HPDE6-E6E7 (cell line): ENCODE results near the gene SKI.
"Not testable (repeated sequence)": the region's sequence is repeated elsewhere in the genome, so short reads cannot be mapped to it uniquely, and the experiment has no call there.

Experiments
- DNase-seq: peaks from one replicate; pipeline ENCODE4 v3.0.0; 2011; ENCODE audit warnings: missing footprints; ENCODE audit errors: extremely low spot score

SKI gene

DNA sequence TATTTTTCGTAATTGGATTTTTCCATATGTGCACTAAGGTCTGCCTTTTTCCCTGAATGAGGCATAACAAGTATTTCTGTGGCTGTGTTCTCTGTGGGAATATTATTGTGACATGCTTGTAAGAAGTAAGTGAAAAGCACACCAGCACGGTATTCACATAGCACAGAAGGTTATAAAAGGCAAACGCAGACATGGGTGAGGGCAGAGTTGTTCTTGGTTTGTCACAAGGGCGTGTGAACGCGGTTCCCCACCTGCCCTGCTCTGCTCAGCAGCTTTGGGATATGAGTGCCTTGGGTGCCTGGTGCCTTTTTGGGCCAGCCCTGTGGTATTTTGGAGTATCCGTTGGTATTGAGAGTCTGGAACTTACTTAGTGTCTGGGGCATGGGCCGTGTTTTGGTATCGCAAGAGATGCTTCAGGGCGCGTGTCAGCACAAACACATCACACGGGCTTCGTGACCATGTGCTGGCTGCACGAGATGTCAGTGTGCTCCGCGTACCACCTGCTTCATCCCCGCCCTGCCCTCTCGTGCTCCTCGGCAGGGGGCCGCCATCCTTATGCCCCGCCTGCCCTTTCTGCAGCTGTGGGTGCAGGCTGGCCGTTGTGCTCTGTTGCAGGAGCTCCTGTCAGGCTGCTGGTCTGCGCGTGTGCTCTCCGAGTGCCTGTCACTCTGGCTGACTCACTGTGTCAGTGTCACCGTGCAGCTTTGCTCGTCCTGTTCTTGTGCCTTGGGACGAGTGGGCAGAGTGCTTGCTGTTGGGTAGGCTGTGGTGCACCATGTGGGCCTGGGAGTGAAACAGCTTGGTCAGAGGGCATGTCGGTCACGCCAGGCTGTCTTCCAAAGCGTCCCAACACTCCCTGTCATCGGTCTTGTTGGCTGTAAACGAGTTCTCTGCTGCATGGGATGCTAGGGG, 15.0 kb downstream of the SKI start:
- DNase-seq: no peak

DNA sequence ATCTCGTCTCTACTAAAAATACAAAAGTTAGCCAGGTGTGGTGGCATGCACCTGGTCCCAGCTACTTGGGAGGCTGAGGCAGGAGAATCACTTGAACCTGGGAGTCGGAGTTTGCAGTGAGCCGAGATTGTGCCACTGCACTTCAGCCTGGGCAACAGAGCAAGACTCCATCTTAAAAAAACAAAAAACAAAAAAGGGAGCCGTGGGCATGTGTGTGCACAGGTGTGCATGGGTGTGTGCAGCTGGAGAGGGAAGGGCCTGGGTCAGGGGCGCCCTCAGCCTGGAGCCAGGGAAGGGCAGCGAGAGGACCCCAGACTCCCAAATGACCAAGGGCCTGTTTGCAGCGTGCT, 18.9 kb downstream of the SKI start:
- DNase-seq: not testable (repeated sequence)

DNA sequence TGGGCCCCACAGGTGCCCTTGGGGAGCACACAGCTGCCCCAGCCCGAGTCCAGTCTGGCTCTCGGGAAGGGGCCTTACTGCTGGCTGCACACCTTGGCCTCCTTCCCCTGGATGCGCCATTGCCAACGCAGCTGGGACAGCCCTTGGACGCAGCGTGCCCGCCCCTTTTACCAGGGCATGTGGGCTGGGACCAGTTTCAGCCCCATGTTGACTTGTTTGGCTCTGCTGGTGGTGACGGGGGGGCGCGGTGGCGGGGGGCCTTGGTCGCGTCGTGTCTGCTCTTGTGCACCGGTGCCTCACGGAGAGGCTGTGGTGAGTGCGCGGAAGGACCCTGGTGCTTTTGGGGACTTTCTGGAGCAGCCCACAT, 19.6 kb downstream of the SKI start:
- no peak for DNase-seq

DNA sequence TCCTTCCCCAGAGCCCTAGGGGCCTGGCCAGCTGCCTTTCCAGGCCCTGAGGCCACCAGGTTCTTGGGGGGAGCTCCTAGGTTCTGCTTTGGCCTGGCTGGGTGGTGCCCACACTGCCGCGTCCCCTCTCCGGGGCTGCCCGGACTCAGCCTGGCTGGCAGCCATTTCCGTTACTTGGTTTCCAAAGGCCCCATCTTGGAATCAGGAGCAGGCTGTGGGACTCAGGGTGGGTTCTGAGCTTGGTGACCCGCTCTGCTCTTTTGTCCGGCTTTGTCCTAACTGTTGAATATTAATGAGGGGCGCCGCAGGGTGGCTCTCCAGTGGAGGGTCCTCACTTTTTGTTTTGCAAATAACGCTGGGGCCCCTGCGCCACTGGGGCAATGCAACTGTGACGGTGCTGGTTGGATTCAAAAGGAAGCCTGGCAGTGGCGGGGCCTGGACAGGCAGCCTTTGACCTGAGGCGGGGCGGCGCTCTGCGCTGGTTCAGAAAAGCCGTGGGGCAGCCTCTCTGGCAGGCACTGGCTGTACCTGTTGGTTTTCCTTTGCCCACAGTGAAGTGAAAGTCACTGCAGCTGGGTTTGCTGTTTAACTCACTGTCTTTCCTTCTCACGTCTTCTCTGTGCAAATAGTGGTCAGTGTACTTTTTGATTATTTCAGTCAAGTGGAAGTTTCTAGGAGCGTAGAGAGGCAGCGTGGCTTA, 20.2 kb downstream of the SKI start:
- DNase-seq: no peak

DNA sequence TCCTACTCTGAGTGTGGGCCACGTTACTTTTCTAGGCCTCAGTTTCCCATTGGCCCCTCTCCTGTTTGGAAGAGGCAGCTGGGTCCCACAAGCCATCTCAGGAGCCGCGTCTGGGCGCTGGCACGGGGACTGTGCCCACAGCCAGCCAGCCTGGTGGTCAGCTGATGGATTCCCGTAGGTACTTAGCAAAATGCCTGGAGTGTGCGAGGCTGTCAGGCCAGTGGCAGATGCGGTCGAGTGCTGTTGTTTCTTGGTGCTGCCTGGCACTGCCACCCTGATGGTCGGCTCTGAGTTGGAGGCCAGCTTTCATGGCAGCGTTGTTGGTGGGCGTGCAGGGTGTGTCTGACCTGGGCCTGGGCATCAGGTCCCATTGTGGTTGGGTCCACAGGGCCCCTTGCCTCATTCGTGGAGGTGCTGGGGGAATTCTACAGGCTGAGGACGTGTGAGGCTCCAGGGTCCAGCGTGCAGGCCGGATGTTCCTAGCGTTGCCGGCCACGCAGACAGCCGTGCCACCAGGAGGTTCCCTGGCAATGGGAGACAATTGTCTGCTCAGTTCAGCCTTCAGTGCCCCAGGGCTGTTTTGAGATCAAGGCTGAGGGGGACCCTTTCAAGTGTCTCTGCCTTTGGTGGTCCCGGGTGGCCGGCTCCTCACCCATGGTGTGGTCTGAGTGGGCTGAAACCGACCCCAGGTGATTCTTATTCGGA, 20.9 kb downstream of the SKI start:
- DNase-seq: no peak

DNA sequence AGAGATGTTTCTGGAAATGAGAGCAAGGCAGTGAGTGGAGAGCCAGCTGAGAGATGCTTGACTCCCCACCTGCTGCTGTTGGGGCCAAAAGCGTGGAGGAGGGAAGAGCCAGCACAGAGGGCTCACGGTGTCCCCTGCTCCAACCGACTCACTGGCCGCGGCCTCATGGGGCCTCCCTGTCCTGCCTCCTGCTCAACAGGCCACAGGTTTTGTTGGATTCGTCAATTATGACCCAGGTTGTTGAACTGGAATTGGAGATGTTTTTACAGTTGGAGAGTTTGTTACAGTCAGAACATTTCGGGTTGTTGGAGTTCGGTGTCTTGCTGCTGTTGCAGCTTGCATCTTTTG, 21.4 kb downstream of the SKI start:
- no peak for DNase-seq

DNA sequence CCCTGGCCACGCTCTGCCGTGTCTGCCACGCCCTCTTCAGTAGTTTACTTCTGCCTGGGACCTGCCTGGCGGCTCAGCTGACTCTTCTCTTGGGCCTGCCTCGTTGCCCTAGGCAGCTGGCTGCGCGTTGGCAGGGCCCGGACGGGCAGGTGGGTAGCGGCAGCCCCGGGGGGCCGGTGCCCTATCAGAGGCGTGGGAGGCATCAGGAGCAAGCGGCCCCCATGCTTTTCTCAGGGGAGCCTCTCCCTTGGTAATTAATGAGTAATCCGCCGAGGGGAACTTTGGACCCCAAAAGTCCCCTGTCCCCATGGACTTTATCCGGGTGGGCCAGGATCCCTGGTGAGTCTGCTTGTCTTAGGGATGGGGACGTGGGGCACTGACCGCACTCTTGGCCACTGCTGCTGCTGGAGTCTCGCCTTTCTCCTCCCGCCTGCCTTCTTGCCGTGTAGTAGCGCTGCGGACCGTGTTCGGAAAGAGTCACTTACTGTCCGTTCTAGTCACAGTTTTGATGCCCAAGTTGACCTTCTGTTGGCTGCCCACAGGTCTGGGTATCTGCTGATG, 22.7 kb downstream of the SKI start:
- DNase-seq: no peak

DNA sequence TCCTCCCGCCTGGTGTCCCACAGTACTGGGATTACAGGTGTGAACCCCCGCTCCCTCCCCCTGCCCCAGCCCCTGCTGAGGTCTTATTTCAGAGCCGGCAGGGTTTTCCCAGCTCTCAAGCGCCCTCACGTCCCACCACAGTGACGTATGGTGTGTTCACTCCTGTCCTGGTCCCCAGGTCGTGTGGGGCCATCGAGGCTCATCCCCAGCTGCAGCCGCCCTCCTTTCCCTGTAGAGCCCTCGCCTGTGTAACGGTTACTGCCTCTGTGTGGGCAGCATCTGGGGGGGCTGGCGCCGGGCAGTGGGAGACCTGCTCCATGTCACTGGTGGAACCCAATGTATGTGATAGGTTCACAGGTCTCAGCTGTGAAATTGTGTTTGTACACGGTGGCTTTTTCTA, 23.2 kb downstream of the SKI start:
- DNase-seq: no peak

DNA sequence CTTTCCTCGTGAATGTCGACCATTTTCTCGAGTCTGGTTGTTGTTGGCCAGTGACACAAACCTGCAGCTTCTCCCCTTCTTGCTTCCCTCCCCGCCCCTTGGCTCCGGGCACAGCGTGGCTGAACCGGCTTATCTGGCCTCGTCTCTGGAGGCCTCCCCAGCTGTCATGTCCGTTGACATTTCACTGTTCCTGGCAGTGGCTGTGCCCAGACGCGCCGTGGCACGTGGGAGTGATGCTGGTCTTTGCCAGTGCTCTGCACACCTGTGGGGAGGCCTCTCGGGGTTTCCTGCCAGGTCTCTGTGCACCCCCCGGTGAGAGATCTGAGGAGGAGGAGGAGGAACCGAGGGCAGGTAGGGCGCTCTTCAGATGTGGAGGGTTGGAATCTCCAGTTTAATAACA, 23.7 kb downstream of the SKI start:
- DNase-seq: no peak

DNA sequence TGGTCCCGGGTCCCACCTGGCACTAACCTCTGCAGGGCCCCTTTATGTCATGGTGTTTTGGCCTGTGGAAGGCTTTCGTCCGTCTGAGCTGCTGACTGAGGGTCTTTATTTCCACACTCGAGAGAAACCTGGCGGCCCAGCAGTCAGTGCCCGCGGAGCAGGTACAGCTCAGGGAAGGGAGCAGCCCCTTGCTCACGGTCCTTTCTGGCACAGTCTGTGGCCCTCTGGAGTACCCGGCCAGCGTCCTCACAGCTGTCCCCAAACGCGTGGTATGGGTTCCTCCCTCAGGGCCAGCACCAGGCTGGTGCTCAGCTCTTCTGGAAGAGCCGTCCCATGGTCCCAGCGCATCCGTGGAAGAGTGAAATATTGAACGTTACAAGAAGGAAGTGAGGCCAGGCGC, 24.3 kb downstream of the SKI start:
- DNase-seq: no peak

DNA sequence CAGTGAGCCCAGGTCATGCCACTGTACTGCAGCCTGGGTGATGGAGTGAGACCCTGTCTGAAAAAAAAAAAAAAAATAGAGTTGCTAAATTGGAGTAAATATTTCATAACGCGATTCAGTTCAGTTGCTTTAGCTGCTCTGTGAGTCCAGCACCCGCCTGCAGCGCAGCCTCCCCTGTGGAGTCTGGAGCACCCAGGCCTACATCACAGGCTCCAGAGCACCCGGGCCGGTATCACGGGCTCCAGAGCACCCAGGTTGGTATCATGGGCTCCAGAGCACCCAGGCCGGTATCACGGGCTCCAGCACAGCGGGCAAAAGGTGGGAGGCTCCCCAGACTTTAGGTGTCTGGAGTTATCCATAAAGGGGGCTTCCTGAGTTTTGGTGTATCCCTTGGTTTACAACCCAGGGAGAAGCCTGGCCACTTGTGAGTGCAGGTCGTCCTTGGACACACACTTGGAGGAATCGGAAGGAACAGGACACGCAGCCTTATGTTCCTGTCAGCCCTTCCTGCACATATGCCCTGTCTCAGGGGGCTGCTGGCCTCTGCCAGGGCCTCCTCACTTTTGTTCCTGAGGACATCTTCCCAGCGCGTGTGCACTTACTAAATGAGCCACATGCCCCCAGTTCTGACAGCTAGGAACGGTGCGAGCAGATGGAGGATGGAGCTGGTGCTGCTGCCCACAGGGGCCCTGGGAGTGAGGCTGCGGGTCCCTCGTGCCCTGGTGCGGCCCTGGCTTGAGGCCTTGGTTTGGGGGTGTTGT, 25.1 kb downstream of the SKI start:
- DNase-seq: no peak

DNA sequence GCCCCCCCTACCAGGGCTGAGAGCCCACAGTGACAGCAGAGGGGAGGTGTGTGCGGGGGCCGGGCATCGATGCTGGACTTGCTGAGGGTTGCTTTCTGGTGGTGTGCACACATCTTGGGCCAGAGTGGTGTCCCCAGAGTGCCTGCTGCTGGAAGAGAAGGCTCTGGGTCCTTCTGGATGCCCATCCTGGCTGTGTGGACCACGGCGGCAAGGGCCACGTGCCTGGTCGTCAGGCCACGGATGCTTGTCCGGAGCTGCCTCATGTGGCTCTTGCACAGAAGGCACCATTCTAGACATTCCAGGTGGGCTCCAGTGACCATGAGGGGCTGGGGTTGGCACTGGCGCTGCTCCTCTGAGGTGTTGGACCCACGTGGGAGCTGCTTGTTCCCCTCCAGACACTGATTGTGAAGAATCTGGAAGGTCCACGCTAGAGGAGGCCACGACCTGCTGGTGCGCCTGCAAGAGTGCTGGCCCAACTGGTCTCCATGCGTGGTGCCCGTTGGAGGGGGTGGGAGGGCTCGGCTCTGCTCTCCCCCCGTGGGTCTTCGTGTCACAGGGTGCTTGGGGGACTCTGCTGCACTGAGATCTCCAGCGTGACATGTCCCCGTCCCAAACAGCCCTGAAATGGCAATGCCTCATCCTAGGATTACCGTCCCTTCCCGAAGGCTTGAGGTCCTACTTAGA, 25.8 kb downstream of the SKI start:
- DNase-seq: no peak

DNA sequence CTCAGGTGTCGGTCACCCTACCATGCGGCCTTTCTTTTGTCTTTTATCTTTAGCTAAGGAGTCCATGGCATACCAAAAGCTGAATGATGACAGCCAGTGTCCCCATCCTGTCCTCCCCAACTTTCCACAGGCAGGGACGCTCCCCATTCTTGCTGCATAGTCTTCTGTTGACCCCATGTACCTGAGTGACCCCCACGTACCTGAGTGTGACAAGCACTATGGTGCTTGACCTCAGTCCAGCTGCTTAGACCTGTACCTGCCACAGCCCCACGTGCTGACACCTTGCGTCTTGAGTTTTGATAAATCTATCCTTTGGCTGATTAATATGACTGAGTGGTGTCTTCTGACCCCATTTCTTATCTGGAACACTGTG, 26.9 kb downstream of the SKI start:
- DNase-seq: no peak

DNA sequence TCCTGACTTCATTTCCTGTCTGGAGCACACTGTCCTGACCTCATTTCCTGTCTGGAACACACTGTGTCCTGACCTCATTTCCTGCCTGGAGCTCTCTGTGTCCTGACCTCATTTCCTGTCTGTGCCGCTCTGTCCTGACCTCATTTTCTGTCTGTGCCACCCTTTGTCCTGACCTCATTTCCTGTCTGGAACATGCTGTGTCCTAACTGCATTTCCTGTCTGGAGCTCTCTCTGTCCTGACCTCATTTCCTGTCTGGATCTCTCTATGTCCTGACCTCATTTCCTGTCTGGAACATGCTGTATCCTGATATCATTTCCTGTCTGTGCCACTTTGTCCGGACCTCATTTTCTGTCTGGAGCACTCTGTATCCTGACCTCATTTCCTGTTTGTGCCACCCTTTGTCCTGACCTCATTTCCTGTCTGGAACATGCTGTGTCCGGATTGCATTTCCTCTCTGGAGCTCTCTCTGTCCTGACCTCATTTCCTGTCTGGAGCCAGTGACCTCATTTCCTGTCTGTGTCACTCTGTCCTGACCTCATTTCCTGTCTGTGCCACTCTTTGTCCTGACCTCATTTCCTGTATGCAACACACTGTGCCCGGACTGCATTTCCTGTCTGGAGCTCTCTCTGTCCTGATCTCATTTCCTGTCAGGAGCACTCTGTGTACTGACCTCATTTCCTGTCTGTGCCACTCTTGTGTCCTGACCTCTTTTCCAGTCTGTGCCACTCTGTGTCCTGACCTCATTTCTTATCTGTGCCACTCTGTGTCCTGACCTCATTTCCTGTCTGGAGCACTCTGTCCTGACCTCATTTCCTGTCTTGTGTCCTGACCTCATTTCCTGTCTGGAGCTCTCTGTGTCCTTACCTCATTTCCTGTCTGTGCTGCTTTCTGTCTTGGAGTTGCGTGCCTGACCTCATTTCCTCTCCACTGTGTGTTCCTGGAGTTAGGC, 27.6 kb downstream of the SKI start:
- DNase-seq: no peak

DNA sequence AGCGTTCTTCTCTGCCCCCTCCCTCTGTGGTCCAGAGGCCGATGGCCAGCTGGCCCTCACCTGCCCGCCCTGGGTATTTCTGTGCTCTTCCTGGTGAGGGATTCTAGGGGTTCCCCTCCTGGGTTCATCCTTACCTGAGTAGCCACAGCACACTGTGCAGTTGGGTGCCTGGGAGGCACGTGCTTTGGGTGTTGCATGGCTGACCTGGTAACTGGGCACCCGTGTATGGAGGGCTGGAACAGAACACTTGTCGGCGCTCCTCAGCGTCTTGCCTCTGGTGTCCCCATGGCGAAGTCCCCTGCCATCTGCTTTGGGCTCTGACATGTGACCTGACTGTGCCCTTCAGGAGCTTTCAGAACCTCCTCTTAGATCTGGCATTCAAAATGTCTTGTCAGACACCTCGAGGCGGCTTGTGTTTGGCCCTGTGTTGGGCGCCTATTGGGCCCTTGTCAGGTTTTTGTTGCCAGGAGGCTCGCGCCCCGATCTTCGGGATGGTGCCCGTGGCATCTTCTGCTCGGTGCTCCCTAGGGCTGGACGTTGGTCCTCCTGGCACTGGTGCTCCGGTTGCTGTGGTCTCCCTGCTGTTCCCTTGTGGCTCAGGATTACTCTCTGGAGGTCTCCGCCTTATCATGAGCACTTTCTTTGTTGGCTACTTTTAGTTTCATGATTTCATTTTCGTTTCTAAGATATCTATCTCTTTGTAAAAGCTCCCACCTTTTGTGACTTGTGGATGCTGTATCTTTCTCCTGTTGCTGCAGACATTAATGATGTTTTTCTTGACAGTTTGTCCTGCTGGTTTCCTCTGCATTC, 28.5 kb downstream of the SKI start:
- DNase-seq: no peak

DNA sequence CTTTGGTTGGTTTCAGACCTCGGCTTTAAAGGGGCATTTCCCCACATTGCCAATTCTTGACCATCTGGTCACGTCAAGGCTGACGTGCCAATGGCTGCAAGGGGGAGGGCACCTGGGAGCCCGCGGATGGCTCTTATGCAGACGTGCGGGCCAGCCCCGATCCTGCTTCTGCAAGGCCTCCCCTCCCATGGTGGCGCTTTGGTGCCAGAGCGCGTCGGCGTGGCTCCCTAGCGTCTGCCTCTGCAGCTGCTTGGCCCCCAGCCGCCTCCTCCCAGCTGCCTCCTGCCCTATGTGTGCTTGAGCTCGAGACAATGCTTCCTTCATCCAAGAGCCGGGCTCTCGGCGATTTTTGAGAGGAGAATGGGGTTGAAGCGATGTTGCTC, 29.1 kb downstream of the SKI start:
- DNase-seq: no peak

DNA sequence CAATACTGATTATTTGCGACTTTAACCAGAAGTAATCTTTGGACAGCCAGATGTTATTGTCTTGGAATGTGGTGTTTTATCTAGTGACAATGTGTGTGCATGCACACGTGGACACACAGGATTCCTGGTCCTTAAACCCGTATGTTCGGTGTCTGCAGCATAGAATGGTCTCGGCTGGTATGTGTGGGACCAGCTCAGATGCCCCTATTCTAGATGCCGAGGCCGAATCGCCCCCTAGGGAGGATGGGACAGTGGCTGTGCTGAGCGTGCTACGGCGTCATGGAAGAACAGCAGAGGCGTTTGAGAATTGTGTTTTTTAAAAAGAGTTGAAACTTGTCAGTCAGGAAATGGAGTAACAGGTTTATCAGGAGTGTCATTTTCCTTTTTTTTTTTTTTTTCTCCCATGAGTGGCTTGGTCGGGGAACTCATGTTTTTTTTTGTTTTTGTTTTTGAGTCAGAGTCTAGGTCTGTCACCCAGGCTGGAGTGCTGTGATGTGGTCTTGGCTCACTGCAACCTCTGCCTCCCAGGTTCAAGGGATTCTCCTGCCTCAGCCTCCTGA, 30.1 kb downstream of the SKI start:
- no peak for DNase-seq

DNA sequence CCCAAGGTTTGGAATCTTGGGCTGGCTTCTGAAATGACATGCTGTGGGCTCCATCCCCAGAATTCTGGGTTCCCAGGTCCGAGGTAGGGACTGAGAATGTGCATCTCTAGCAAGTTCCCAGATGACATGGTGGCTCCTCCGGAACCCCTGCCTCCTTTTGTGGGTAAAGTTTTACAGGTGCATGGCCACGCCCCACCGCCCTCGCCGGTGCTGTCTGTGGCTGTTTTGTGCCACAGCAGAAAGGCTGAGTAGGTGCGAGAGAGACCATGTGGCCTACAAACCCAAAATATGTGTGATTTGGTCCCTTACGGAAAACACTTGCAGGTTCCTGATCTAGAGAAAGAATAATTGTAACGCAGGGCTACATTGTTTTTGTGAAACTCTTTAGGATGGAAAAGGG, 30.9 kb downstream of the SKI start:
- no peak for DNase-seq
